Caki2 (cell line): ENCODE results near the gene UQCC5. TPM values are rescaled to one million over a fixed set of nuclear protein-coding genes. Genes with fewer than 3 reads are reported as not detected.
A peak's percentile ranks its signal among the peaks of the same experiment; 100 is the strongest.

Source experiments
- DNase-seq: peaks from one replicate; pipeline ENCODE4 v3.0.0-alpha.2; 2015; ENCODE audit warnings: low read depth
- in situ Hi-C: cut with HindIII; loops from 2 replicates; pipeline ENCODE4 v1.10.0; 2016; ENCODE audit warnings: low sequenced_read_pairs, low pct_unique_long_range_greater_than_20kb, mixed read lengths
- total RNA-seq: library from RNA; depleted of rRNA; stranded (reverse); fragments of >200 nt; shearing (Covaris generic); gene quantifications from 2 replicates; pipeline ENCODE4 v1.2.3, GENCODE V29; 2014; ENCODE audit warnings: low replicate concordance; rRNA removed

Gene UQCC5, protein sequence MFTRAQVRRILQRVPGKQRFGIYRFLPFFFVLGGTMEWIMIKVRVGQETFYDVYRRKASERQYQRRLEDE
- total RNA-seq = 1.8 and 35.7 TPM in 2 replicates

DNA sequence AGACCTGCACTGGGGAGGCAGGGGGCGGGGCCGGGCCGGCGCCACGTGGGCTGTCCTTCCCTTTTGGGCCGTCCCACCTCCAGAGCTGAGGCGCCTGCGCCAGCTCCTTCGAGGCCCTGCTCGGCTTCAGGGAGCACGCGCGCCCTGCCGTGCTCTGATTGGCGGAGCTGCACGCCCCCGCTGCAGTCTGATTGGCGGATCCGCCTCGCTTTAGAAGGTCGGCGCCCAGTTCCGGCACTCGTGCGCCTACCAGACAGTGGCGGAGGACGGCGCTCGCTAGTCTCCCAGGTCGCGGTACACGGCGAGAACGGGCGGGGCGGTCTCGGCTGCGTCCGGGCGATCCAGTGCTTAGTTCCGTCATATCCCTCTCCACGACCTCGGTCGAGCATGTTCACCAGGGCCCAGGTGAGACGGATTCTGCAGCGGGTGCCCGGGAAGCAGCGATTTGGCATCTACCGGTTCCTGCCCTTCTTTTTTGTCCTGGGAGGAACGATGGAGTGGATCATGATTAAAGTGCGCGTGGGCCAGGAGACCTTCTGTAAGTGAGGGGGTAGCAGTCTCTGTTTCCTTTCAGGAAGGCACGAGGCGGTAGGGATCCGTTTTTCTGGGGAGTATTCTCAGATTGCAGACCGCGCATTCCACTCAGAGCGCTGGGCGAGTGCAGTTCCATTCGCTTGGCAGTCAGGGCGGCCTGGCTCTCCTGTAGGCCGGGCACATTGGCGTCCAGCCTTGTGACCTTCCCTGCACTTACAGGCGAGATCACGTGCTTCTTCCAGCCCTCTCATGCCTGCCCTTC, at the start of gene UQCC5:
Gene UQCC5, plus strand, starts transcription at position 237 of the 796 bp plus-strand sequence. Its CDS starts 151 bp downstream, at position 388.
- in situ Hi-C loops = no loop called here
- peak; percentile 97 for DNase-seq

DNA sequence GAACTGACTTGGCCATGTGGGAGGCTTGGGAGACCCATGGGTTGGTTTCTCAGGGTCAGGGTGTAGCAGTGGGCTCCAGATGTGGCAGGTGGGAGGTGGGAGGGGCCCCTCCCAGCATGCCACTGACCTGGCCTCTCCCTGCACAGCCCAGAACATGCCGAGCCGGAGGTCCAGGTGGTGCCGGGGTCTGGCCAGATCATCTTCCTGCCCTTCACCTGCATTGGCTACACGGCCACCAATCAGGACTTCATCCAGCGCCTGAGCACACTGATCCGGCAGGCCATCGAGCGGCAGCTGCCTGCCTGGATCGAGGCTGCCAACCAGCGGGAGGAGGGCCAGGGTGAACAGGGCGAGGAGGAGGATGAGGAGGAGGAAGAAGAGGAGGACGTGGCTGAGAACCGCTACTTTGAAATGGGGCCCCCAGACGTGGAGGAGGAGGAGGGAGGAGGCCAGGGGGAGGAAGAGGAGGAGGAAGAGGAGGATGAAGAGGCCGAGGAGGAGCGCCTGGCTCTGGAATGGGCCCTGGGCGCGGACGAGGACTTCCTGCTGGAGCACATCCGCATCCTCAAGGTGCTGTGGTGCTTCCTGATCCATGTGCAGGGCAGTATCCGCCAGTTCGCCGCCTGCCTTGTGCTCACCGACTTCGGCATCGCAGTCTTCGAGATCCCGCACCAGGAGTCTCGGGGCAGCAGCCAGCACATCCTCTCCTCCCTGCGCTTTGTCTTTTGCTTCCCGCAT, 49.2 kb upstream of the UQCC5 start:
- no peak for DNase-seq
- in situ Hi-C loops = no loop called here

DNA sequence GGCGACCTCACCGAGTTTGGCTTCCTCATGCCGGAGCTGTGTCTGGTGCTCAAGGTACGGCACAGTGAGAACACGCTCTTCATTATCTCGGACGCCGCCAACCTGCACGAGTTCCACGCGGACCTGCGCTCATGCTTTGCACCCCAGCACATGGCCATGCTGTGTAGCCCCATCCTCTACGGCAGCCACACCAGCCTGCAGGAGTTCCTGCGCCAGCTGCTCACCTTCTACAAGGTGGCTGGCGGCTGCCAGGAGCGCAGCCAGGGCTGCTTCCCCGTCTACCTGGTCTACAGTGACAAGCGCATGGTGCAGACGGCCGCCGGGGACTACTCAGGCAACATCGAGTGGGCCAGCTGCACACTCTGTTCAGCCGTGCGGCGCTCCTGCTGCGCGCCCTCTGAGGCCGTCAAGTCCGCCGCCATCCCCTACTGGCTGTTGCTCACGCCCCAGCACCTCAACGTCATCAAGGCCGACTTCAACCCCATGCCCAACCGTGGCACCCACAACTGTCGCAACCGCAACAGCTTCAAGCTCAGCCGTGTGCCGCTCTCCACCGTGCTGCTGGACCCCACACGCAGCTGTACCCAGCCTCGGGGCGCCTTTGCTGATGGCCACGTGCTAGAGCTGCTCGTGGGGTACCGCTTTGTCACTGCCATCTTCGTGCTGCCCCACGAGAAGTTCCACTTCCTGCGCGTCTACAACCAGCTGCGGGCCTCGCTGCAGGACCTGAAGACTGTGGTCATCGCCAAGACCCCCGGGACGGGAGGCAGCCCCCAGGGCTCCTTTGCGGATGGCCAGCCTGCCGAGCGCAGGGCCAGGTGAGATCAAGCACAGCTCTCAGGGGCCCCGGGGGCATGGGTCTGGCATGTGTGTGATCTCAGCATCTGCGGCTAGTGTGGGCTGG, 48.4 kb upstream of the UQCC5 start:
- in situ Hi-C loops = no loop called here
- DNase-seq = no peak

DNA sequence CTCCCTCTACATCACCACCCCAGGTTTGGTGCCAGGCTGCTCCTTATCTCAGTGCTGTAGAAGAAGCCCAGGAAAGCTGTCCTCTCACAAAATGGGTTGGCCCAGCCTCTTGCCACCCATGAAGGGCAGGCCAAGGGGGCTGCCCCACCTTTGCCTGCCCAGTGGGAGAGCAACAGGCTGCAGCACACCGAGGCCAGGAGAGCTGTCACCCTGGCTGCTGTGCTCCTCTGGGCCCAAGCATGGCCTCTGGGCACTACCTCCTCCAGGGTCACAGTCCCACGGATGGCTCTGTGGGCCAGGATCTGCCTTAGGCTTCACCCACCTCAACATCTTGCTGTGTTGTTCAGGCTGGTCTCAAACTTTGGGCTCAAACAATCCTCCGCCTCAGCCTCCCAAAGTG, 47.7 kb upstream of the UQCC5 start:
- in situ Hi-C loops = no loop called here

DNA sequence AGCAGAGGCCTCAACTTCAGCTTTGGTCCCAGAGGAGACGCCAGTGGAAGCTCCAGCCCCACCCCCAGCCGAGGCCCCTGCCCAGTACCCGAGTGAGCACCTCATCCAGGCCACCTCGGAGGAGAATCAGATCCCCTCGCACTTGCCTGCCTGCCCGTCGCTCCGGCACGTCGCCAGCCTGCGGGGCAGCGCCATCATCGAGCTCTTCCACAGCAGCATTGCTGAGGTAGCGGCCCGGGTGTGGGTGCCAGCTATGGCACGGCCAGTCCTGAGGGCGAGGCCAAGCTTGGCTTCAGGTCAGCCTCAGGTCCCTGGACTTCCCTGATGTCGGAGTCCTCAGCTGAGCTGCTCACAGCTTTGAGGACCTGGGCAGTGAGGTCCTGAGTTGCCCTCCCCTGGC, 47.0 kb upstream of the UQCC5 start:
- no peak for DNase-seq
- in situ Hi-C loops = no loop called here

More for the DNA sequence above, 47.7 kb upstream of the UQCC5 start:
- DNase-seq = no peak

DNA sequence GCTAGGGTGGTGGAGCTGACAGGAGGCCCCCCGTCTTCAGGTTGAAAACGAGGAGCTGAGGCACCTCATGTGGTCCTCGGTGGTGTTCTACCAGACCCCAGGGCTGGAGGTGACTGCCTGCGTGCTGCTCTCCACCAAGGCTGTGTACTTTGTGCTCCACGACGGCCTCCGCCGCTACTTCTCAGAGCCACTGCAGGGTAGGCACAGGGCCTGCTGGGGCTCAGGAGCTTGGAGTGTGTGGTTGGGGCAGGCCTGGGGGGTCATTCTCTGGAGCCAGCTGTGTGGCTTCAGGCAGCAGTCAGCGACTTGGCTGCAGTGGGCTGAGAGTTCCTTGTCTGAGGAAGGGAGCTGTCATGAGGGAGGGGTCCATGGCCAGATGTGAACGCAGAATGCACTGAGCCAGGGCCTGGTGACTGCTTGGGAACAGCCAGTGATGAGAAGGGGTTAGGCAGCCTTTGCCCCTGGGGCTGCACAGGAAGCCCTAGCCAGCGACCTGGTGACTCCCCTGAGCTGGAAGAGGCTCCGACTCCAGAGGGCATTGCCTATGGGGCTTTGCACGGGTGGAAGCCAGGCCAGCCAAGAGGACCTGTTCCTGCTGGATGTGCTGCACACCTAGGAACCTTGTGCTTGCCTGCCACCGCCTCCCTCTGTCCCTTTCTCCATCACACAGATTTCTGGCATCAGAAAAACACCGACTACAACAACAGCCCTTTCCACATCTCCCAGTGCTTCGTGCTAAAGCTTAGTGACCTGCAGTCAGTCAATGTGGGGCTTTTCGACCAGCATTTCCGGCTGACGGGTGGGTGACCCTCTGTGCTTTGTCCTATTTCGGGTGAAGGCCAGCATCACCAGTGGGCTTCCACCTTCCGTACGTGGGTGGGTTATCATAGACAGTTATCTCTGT, 46.1 kb upstream of the UQCC5 start:
- in situ Hi-C loops = no loop called here
- DNase-seq = no peak

DNA sequence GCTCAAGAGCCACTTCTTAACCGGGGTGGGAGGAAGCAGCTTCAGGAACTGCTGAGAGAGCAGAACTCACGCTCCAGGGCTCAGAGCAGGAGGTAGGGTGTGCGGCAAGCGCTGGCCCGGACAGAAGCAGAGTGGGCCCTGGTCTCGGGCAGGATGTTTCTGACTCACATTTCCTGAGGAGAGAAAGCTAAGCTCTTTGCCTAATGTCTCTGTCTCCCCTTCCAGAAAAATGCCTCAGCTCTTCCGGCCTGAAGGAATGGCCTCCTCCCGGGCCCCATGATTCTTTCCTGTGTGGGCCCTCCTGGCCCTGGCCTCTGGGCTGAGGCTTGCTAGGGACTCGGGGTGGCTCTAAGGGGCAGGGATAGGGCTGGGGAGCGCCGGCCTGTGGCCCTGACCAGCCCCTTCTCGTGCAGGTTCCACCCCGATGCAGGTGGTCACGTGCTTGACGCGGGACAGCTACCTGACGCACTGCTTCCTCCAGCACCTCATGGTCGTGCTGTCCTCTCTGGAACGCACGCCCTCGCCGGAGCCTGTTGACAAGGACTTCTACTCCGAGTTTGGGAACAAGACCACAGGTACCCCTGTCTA, 45.4 kb upstream of the UQCC5 start:
- no peak for DNase-seq
- in situ Hi-C loops = no loop called here

DNA sequence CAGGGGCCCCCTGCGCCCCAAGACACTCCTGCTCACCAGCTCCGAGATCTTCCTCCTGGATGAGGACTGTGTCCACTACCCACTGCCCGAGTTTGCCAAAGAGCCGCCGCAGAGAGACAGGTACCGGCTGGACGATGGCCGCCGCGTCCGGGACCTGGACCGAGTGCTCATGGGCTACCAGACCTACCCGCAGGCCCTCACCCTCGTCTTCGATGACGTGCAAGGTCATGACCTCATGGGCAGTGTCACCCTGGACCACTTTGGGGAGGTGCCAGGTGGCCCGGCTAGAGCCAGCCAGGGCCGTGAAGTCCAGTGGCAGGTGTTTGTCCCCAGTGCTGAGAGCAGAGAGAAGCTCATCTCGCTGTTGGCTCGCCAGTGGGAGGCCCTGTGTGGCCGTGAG, 44.3 kb upstream of the UQCC5 start:
- in situ Hi-C loops = no loop called here
- no peak for DNase-seq

DNA sequence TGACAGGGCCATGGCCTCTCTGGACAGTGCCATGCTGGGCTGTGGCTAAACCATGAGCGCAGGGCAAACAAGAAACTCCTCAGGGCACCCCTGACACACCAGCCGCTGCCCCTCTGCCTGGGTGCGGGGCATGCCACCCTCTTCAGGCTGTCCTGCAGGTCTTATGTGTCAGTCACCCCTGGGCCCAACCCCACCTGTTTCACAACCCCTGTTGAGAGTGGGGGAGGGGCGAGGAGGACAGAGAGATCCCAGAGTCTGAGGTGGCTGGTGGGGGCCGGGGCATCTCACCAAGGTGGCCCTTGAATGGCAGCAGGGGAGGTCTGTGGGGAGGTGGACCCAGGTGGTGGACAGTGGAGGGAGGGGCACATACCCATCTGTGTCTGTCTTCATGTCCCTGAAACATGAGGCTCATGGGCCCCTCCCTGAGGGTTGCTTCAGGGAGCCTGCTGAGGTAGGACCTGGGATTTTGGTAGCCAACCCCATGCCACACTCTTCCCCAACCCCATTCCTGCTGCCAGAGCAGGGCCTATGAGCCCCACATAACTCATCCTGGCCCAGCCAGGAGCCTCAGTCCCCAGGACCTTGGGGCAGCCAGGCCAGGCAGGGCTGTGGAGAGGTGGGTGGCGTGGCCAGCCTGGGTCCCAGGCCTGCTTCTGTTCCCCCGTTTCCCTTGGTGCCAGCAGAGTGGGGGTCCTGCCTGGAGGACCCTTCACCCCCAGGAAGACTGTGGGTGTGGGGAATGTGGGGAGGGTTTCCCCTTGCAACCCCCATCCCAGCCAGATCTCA, 43.0 kb upstream of the UQCC5 start:
- in situ Hi-C loops = no loop called here
- DNase-seq = no peak

DNA sequence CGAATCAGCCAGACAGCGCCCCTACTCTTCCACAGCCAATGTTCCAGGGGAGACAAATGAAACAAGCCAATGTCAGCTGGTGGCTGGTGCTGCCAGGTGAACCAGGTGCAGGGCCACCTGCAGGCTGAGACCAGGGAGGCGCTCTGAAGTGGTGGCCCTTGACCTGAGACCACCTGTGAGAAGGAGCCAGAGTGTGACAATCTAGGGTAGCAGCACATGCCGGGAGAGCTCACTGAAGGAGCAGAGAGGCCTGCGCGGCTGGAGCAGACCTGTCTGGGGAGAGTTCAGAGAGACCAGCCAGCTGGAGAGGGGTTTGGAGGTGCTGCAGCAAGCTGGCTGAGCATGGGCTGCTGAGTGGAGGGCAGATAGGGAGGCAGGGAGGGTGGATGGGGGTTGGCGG, 42.0 kb upstream of the UQCC5 start:
- DNase-seq = no peak
- in situ Hi-C loops = no loop called here

DNA sequence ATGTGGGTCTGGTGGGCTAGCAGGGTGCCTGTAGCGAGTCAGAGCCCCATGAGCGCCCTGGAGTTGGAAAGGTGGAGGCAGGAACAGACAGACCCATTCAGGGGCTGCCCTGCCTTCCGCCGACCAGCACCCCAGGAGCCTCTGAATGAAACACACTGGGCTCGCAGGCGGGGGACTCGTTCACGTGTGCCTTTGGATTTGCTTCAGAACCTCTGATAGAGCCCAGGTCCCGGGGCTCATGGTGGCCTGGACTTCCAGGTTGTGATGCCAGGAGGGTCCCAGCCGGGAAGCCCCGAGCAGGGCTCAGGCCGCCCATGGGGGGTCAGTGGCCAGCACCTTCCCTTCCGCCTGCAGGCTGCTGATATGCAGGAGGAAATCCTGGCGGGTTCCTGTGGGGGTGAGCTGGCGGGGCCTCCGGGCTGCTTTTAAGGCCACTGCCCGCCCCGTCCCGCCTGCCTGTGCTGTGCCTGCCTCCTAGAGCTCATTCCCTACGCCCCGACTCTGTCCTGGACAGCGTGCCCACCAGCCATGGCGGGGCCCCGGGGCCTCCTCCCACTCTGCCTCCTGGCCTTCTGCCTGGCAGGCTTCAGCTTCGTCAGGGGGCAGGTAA, 41.4 kb upstream of the UQCC5 start, which contains the start of gene STAB1:
Gene STAB1, plus strand, starts transcription at position 453 of the 610 bp plus-strand sequence. Its CDS starts 76 bp downstream, at position 529.
- no peak for DNase-seq
- in situ Hi-C loops = no loop called here

DNA sequence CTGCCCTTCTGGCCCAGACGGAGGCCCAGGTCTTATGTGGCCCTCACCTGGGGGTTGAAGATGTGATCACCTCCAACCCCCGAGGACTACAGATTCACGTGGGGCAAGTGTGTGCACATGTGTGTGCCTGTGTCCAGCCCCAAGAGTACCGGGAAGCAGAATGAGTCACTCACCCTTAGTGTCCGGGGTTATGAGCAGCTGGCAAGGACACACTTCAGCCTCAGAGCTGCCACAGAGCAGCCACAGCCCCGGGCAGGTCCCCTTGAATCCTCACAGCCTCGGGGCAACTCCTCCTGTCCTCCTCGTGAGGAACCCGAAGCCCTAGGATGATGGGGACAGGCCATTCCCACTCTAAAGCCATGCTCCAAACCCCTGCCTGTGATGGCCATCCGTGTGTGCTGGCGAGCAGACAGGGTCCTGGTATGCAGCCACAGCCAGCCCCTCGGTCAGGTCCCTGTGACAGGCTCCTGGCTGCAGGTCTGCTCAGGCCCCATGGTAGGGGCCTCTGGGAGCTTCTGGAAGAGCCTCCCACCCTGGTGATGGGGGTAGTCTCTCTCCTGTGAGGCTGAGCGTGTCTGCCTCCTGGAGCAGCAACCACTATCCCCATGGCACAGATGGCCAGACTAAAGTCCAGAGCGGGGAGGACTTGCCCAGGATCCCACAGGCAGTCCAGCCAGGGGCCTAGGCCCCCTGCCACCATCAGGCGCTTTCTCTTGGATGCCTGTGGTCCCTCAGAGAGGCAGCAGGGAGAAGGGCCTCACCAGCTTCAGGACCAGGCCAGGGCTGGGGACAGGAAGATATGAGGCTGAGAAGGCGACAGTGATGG, 40.4 kb upstream of the UQCC5 start:
- DNase-seq = no peak
- in situ Hi-C loops = no loop called here

DNA sequence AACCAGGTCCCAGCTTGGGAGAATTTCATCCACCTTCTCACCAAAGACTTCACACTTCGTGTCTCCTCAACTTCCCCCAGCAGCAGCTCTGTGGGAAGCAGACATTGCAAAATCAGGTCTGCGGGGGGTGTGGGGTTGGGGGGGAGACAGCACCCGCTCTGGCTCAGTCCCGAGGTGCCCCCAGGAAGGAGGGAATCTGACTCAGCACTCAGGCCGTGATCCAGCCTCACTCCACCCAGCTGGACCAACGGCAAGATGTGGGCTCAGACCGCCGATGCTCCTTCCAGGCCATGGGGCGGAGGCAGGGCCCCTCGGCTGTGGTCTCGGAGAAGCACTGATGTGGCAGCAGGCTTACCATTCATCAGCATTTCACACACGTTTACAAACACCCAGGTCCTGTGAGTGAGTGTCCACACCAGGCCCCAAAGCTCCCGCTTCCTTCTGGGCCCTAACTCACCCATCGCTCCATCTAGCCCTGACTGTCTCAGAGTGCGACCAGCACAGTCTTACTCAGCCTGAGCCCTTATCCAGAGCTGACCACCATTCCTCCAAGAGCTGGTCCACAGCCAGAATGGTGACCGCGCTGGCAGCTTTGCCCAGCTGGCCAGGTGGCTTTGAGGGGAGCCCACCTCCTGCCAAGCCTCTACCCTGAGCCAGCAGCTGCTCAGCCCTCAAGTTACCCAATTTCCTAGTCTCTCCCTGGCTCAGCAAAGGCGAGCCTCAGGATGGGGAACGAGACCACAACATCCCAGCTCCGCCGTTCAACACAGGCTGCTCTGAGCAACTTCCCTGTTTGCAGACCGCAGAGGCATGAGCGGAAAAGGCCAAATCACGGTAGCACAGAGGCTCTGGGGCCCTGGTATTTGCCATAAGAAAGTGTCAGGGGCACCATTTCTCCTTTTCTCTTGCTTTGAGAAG, 38.0 kb upstream of the UQCC5 start:
- DNase-seq = no peak
- in situ Hi-C loops = no loop called here

DNA sequence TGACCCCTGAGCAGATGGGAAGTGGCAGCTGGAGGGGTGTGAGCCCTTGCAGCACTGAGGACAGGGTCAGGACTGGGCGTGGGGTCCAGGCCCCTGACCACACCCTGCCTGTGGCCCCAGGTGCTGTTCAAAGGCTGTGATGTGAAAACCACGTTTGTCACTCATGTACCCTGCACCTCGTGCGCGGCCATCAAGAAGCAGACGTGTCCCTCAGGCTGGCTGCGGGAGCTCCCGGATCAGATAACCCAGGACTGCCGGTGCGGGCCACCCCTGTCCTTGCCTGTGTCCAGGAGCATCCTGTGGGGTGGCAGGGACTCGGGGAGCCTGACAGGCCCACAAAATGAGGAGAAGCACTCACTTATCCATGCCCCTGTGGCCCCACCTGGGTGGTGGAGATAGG, 35.4 kb upstream of the UQCC5 start:
- in situ Hi-C loops = no loop called here
- DNase-seq = no peak
